Transverse colon (tissue), 4 donors: ENCODE data around the gene TNFRSF1B.

ENCODE experiments used
- EP300 ChIP-seq: sonication (generic); formaldehyde crosslinking; IDR thresholded peaks from one replicate; pipeline ENCODE4 v1.6.1; 2017; ENCODE audit warnings: antibody characterized with exemption, low read depth
- POLR2A ChIP-seq: fragments of 450-650 bp; IDR thresholded peaks from one replicate; pipeline ENCODE4 v1.6.1; 2016; ENCODE audit warnings: antibody characterized with exemption, mild to moderate bottlenecking, moderate library complexity
- POLR2AphosphoS5 ChIP-seq, 3 donors: sonication (generic); formaldehyde crosslinking; IDR thresholded peaks; one replicate each; pipeline ENCODE4 v1.6.1; 2016; ENCODE audit warnings: antibody characterized with exemption in 3 of 3
- TF ChIP-seq, protein P1 (sequence below), 5 experiments: fragments of 200-600 bp in 3 of 5; fragments of 450-650 bp in 2 of 5; sonication (generic) in 3 of 5; IDR thresholded peaks; 1 replicate in 2 of 5; 2 replicates in 3 of 5; pipeline ENCODE4 v1.5.1; 2016 to 2017; ENCODE audit warnings: antibody characterized with exemption in 5 of 5, inconsistent platforms in 3 of 5, mild to moderate bottlenecking in 2 of 5, moderate library complexity in 1 of 5

DNA sequence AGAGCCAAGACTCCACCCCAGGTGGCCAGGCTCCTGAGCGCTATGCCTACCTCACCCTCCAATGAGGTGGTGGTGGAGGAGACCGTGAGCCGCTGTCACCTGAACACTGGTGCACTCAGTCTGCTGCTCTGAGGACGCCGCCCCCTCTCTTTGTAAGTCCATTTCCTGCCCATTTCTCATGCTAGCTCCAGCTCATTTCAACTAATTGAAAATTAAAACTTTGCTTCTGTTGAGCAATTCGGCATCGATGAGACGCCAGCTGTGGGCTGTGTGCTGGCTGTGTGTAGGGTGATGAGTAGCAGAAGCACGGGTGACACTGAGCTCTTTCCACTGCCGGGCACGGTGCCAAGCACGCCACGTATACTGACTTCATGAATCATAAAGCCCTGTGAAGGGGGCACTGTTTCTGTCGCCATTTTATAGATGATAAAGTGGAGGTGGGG, 11.2 kb downstream of the TNFRSF1B start:
- TF ChIP-seq, protein P1, sequence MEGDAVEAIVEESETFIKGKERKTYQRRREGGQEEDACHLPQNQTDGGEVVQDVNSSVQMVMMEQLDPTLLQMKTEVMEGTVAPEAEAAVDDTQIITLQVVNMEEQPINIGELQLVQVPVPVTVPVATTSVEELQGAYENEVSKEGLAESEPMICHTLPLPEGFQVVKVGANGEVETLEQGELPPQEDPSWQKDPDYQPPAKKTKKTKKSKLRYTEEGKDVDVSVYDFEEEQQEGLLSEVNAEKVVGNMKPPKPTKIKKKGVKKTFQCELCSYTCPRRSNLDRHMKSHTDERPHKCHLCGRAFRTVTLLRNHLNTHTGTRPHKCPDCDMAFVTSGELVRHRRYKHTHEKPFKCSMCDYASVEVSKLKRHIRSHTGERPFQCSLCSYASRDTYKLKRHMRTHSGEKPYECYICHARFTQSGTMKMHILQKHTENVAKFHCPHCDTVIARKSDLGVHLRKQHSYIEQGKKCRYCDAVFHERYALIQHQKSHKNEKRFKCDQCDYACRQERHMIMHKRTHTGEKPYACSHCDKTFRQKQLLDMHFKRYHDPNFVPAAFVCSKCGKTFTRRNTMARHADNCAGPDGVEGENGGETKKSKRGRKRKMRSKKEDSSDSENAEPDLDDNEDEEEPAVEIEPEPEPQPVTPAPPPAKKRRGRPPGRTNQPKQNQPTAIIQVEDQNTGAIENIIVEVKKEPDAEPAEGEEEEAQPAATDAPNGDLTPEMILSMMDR (IDR thresholded peaks at IDR 0.05), result no peak
- no peak for TF ChIP-seq POLR2A
- peak; percentile 18 to 41 (median 23) for TF ChIP-seq POLR2AphosphoS5 (IDR thresholded peaks at IDR 0.05)
- TF ChIP-seq EP300, result no peak
